GM10847 (cell line): ENCODE data around the gene CACFD1.

Experiments used
- POLR2A ChIP-seq: IDR thresholded peaks from 2 replicates; pipeline ENCODE4 v1.6.1; 2011; ENCODE audit not compliant: insufficient read length; ENCODE audit errors: extremely low read depth

Gene CACFD1

DNA sequence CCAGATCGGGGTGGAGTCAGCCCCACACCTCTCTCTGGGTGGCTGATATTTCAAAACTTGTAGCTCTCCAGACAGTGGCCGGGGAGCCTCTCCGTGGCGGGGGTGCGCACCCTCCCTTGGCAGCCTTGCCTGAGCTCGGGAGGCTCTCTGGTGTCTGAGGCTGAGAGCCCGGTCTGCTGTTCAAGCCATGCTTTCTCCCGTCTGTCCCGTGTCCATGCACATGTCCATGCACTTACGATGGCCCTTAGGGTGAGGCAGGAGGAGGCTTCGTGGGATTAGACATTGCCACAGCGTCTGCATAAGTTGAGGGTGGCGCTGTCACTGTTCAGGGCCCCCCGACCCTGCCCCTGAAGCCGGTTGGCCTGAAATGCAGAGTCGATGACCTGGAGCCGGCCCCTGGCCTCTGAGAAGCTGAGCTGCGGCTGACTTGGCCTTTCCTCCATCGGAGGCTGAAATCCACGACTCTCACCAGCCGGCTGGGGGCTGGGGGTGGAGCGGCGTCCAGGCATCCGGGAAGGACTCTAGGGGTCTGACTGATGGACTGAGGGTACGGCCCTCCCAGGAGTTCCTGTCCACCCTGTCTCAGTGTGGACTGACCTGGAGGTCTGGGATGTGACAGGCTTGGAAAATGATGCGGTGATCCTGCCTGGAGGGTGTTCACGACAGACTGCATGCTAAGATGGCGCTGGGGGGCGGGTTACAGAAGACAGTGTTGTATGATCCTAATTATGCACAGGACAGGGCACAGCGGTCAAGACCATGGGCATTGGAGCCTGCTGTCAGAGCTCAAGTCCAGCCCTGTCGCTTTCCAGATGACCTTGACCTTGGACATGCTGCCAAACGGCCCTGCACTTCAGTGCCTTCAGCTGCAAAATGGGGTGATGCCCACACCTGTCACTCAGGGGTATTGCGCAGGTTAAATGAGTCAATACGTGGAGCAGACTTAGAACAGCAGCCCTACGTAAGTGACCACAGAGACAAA, 37.4 kb downstream of the CACFD1 start:
- TF ChIP-seq POLR2A = no peak

DNA sequence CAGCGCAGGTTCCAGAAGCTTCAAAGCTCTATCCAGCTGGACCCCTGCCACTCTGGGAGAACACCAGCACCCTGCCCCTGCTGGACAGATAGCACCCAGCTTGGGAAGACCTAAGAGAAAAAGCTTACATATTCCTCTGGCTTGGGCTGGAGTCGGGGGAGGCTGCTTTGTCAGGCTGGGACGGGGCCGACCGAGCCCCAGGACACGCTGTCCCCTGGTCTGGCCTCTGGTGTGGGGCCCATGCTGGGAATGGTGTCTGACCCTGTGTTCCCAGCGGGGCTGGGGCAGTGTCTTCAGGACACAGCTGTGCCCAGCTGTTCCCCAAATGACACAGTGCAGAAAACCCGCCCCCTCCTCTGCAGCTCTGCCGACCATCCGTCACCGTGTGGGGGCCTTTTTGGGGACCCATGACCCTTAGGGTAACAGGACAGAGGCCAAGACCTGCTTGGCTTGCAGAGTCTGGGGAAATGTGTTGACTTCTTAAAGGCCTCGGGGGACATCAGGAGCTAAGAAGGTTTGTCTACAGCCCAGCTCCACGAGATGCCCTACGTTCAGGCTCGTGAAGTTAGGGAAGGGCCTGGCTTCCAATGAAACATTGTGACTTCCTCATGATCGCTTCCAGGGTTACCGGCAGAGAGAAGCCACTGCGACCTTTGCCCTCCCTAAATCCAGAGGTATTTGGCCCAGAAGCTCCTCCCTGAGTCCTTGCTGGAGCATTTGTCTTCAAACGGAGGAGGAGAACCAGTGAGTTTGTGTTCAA, 39.5 kb downstream of the CACFD1 start:
- no peak for TF ChIP-seq POLR2A

DNA sequence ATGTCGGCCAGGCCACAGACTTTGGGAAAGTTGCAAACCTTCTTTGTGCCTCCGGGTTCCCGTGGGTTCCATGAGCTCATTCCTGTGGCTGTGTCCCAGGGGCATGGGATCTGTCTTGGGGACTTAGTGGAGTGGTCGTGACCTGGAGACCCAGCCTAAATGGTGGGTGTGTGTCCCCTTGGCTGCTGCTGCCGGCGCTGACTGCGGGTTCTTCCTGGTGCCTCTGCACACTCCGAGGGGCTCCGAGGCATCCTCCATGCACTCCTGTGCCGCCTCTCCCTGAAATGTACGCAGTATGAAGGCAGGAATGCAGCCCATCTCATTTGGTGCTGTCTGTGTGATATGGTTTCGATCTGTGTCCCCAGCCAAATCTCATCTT, 40.1 kb downstream of the CACFD1 start:
- TF ChIP-seq POLR2A = no peak

GRCh38 chr9:133502112-133502511, 42.3 kb downstream of the CACFD1 start:
- no peak for TF ChIP-seq POLR2A

DNA sequence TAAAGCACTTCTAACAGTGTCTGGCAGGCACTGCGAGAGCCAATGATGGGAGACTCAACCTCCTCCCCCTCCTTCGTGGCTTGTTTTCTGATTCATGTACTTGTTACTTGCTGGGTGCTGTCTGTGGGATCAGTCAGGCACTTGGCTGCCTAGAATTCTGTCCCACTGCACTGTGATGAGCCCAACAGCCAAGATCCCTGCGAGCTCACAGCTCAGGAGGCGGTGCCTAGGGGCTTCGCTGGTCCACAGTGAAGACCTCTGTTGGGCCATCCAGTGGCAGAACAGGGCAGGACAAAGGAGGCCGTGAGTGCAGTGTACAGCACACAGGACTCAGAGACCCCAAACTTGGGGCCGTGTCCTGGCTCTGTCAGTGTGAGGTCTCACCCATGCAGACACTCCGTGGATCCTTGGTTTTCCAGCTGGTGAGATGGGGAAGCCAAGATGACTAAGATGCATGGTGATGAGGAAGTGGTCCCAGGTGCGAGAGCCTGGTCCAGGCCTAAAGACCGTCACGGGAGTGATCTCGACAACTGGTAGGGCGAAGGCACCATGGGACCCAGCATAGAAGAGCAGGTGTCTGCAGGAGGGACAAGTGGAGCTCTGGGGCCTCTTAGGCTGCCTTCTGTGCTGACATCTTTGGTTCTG, 45.5 kb downstream of the CACFD1 start:
- TF ChIP-seq POLR2A = no peak

- no peak for TF ChIP-seq POLR2A
Observed at GRCh38 chr9:133505901-133506652, 46.3 kb downstream of the CACFD1 start.

DNA sequence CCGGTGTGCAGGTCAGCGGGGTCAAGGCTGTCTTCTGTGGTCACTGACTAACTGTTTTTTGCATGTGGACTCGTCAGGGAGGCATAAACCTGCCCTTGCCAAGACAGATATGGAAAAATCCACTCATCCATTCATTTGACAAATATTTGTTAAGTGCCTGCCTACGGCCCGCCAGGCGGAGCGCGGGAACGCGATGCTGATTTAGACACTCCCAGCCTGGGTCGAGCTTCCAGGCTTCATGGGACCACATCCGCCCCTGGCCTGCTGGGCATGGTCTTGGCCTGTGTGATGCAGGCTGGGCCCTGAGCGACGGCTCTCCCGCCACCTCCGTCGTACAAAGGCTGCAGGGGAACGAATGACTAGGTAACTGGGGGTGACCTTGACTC, 46.9 kb downstream of the CACFD1 start:
- no peak for TF ChIP-seq POLR2A

GRCh38 chr9:133507246-133507965, 47.6 kb downstream of the CACFD1 start:
- TF ChIP-seq POLR2A = no peak

- no peak for TF ChIP-seq POLR2A
Observed at GRCh38 chr9:133508046-133508445, 48.3 kb downstream of the CACFD1 start.

GRCh38 chr9:133509179-133510083, 49.7 kb downstream of the CACFD1 start:
- no peak for TF ChIP-seq POLR2A

DNA sequence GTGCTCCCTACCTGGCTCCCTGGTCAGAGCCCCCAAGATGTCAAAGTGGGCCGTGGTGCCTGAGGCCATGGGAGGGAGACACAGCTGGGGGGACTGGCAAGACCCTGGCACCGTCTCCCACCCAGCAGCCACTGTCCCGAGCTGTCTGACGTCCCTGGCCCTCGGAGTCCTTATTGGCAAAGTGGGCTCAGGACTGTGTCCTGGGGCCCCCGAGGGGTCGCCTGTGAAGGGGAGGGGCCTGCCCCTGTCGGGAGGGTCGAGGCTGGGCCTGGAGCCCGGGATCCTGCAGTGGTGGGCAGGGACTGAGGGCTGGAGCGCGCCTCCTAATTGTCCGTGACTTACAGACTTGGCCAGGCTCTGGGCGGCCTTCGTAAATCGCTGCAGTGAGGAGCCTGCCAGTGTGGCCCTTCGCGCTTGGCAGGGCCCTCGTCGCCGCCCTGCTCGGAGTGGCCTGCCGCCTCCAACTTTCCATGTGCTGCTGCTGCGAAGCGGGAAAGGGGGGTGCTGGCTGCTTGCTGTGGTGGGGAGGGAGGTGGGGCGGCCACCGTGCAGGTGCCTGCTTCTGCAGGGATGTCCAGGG, 51.2 kb downstream of the CACFD1 start:
- TF ChIP-seq POLR2A = no peak

- no peak for TF ChIP-seq POLR2A
Observed at GRCh38 chr9:133511607-133512006, 51.8 kb downstream of the CACFD1 start.
